GM12878 (cell line): Measurements from ENCODE around the gene CCDC159. TPM values are rescaled to one million over a fixed set of nuclear protein-coding genes. Genes with fewer than 3 reads are reported as not detected.

Experiments
- ATAC-seq: fragments of 200-7000 bp; cut with Tn5 transposase; 3 replicates; pipeline ENCODE4 v1.9.1; 2020; ENCODE audit warnings: mild to moderate bottlenecking, moderate library complexity
- BruUV-seq: library from RNA; stranded (reverse); fragments of 400-500 nt; replicated peaks from 2 replicates; lab custom pipeline; 2021; lab: Mats Ljungman, UMichigan
- CTCF ChIA-PET: fragments of 300-600 bp; sonication (Branson Sonifier 250); formaldehyde crosslinking; extraction: SDS; loops from one replicate; lab custom pipeline; 2021; ENCODE audit warnings: inconsistent platforms; lab: Yijun Ruan, JAX
- POLR2A ChIA-PET: fragments of 350-600 bp; formaldehyde crosslinking; extraction: SDS; loops from one replicate; lab custom pipeline; 2021; ENCODE audit warnings: inconsistent platforms; lab: Charles Lee
- RAD21 ChIA-PET: fragments of 300-600 bp; sonication (Branson Sonifier 250); formaldehyde crosslinking; loops from one replicate; lab custom pipeline; 2023; ENCODE audit warnings: antibody characterized with exemption; ENCODE audit not compliant: unreplicated experiment; lab: Charles Lee
- SMC1A ChIA-PET: fragments of 300-600 bp; sonication (Branson Sonifier 250); formaldehyde crosslinking; loops from one replicate; lab custom pipeline; 2023; ENCODE audit not compliant: unreplicated experiment, uncharacterized antibody; lab: Charles Lee
- DNase-seq: peaks from one replicate; pipeline ENCODE4 v3.0.0-alpha.2; 2011; ENCODE audit warnings: low read depth, low spot score
- FAIRE-seq: peaks from 3 replicates; lab custom pipeline; 2011; peaks lifted over from hg19 to GRCh38; lab: Jason Lieb, UNC
- H2AFZ ChIP-seq: 2 replicates; pipeline ENCODE4 v1.6.0; 2011; ENCODE audit warnings: low read depth, low read length, control low read depth; ENCODE audit not compliant: control insufficient read depth
- H3K27ac ChIP-seq: 2 replicates; pipeline ENCODE4 v1.5.1; 2011; ENCODE audit warnings: control low read depth; ENCODE audit not compliant: control insufficient read depth, insufficient read depth
- H3K27me3 ChIP-seq, 2 experiments: replicated peaks in 1 of 2; 2 replicates each; pipeline versions ENCODE4 v1.6.0 to v1.6.1; 2011; ENCODE audit warnings: low read length in 1 of 2; ENCODE audit not compliant: control insufficient read depth in 2 of 2, insufficient read depth in 2 of 2
- H3K36me3 ChIP-seq, 2 experiments: 2 replicates each; pipeline ENCODE4 v1.5.1; 2011; ENCODE audit warnings: low read length in 1 of 2; ENCODE audit not compliant: control insufficient read depth in 2 of 2, insufficient read depth in 2 of 2
- H3K4me1 ChIP-seq: 2 replicates; pipeline ENCODE4 v1.6.1; 2011; ENCODE audit warnings: mild to moderate bottlenecking, low read length, moderate library complexity, mixed read lengths; ENCODE audit not compliant: control insufficient read depth, insufficient read depth
- H3K4me2 ChIP-seq: 2 replicates; pipeline ENCODE4 v1.6.0; 2011; ENCODE audit warnings: control low read depth; ENCODE audit not compliant: control insufficient read depth, insufficient read depth
- H3K4me3 ChIP-seq: fragments of 200-600 bp; sonication (generic); 2 replicates; pipeline ENCODE4 v1.5.1; 2016
- H3K79me2 ChIP-seq: 2 replicates; pipeline ENCODE4 v1.6.0; 2011; ENCODE audit warnings: low read length; ENCODE audit not compliant: control insufficient read depth, insufficient read depth
- H3K9ac ChIP-seq: 2 replicates; pipeline ENCODE4 v1.8.0; 2011; ENCODE audit warnings: low read length, control low read depth, mixed read lengths; ENCODE audit not compliant: control insufficient read depth, insufficient read depth
- H3K9me3 ChIP-seq: replicated peaks from 3 replicates; pipeline ENCODE4 v1.5.1; 2011; ENCODE audit warnings: mild to moderate bottlenecking, low read length; ENCODE audit not compliant: control insufficient read depth, insufficient read depth
- H4K20me1 ChIP-seq: 2 replicates; pipeline ENCODE4 v1.6.0; 2011; ENCODE audit not compliant: control insufficient read depth, insufficient read depth
- BHLHE40 ChIP-seq, 2 experiments: fragments of 450-650 bp in 1 of 2; IDR thresholded peaks; 2 replicates each; pipeline ENCODE4 v1.6.1; 2011 to 2017; ENCODE audit warnings: low read depth in 2 of 2, borderline replicate concordance in 1 of 2, improper control_type of control experiment in 1 of 2, low read length in 1 of 2, mild to moderate bottlenecking in 1 of 2
- FOXK2 ChIP-seq: fragments of 450-650 bp; IDR thresholded peaks from 2 replicates; pipeline ENCODE4 v1.6.1; 2017; ENCODE audit warnings: mild to moderate bottlenecking, moderate library complexity
- GABPA ChIP-seq: IDR thresholded peaks from 2 replicates; pipeline ENCODE4 v1.6.1; 2014; ENCODE audit warnings: antibody characterized with exemption, low read depth, mild to moderate bottlenecking, inconsistent platforms
- IRF4 ChIP-seq: IDR thresholded peaks from 2 replicates; pipeline ENCODE4 v1.6.1; 2011; ENCODE audit warnings: low read depth, low read length
- MLLT1 ChIP-seq: fragments of 450-650 bp; IDR thresholded peaks from 2 replicates; pipeline ENCODE4 v1.6.1; 2016; ENCODE audit warnings: mild to moderate bottlenecking
- NKRF ChIP-seq: fragments of 450-650 bp; conservative IDR thresholded peaks from 2 replicates; pipeline ENCODE4 v1.6.1; 2017; ENCODE audit warnings: mild to moderate bottlenecking, moderate library complexity
- PBX3 ChIP-seq: IDR thresholded peaks from 2 replicates; pipeline ENCODE4 v1.6.1; 2011; ENCODE audit warnings: mild to moderate bottlenecking, low read depth, low read length, moderate library complexity; ENCODE audit not compliant: insufficient replicate concordance
- YY1 ChIP-seq: IDR thresholded peaks from 2 replicates; pipeline ENCODE4 v1.6.1; 2011; ENCODE audit warnings: low read depth, mild to moderate bottlenecking, low read length
- ZBED1 ChIP-seq: IDR thresholded peaks from 2 replicates; pipeline ENCODE4 v1.6.1; 2016; ENCODE audit warnings: borderline replicate concordance
- ZNF207 ChIP-seq: fragments of 450-650 bp; IDR thresholded peaks from 2 replicates; pipeline ENCODE4 v1.6.1; 2014; ENCODE audit warnings: antibody characterized with exemption, mild to moderate bottlenecking, borderline replicate concordance
- ZNF592 ChIP-seq: fragments of 450-650 bp; IDR thresholded peaks from 2 replicates; pipeline ENCODE4 v1.6.1; 2017; ENCODE audit warnings: mild to moderate bottlenecking, moderate library complexity
- WGBS: methylation state at CpG from one replicate; pipeline ENCODE4 v1.1.6; 2016; ENCODE audit warnings: low lambda C conversion rate; ENCODE audit not compliant: insufficient replicate concordance, insufficient coverage; ENCODE audit errors: missing lambda C conversion rate; 5-methylcytosine and 5-hydroxymethylcytosine counted together
- in situ Hi-C: fragments of 300-500 bp; cut with MboI; formaldehyde crosslinking; loops from 9 replicates; pipeline ENCODE4 v1.14.3; 2018; ENCODE audit warnings: mixed read lengths
- intact Hi-C: fragments of 100-400 bp; cut with micrococcal nuclease; formaldehyde crosslinking; loops from one replicate; pipeline ENCODE4 v1.14.2; 2022; ENCODE audit not compliant: unreplicated experiment
- polyA plus RNA-seq, 11 experiments: library from polyadenylated mRNA; depleted of rRNA in 4 of 11; unstranded in 6 of 11; stranded (reverse) in 5 of 11; fragments of >200 nt; fragmentation: Nextera tagmentation in 4 of 11; fragmentation: Illumina TruSeq in 1 of 11; extraction: Ambion mirVana in 4 of 11; extraction: Trizol in 1 of 11; gene quantifications; 1 replicate in 1 of 11; 2 replicates in 10 of 11; pipeline versions ENCODE4 v1.2.1 to v1.2.3, GENCODE V29; 2011 to 2016; ENCODE audit warnings: inconsistent platforms in 2 of 11, missing spikeins in 2 of 11, low read depth in 1 of 11
- total RNA-seq, 4 experiments: library from RNA; depleted of rRNA in 3 of 4; stranded (reverse); fragments of >200 nt in 3 of 4; fragmentation: Illumina TruSeq in 1 of 4; extraction: Trizol in 1 of 4; gene quantifications; 2 replicates each; pipeline versions ENCODE4 v1.2.1 to v1.2.3, GENCODE V29; 2013 to 2021

The CCDC159 gene
- total and polyA plus RNA-seq, 10 of the 15 experiments (the other 5 are each of a cell fraction or from before 2014, with no cell fraction given): 0.61 to 14.7 (median 10.1) TPM

GRCh38 chr19:11365557-11366117 is 19.3 kb downstream of the CCDC159 start:
- intact Hi-C loops: no loop called here
- Histone ChIP-seq H4K20me1 (no peaks in the 10 kb centered on the region), H3K4me2 (no peak overlapping the region), H3K79me2 (no peaks in the 10 kb centered on the region), H3K4me3 (no peak overlapping the region), H2AFZ (no peak overlapping the region), H3K9ac (no peak overlapping the region), H3K27me3 (no peaks in the 10 kb centered on the region), H3K36me3 (no peaks in the 10 kb centered on the region), H3K27ac (no peak overlapping the region), H3K4me1 (no peaks in the 10 kb centered on the region), H3K9me3 (no peaks in the 10 kb centered on the region)
- ChIA-PET CTCF (no interaction called here), SMC1A (no interaction called here), POLR2A (no interaction called here), RAD21 (no interaction called here)
- BruUV-seq: no TSS peak
- 80% methylated on average over 7 of the region's 7 CpGs for WGBS
- in situ Hi-C loops: no loop called here
- DNase-seq (no peak), ATAC-seq (no peak), FAIRE-seq (no peak)
- TF ChIP-seq FOXK2: no peak
- TF ChIP-seq GABPA: no peak
- TF ChIP-seq NKRF: no peak
- TF ChIP-seq ZNF207: no peak
- no peak for TF ChIP-seq BHLHE40 (IDR thresholded peaks at IDR 0.05; ENCODE audit: borderline replicate concordance in 1 of 2, low read depth in 2 of 2, low read length in 1 of 2)
- TF ChIP-seq YY1: no peak
- no peak for TF ChIP-seq IRF4
- no peak for TF ChIP-seq ZBED1
- TF ChIP-seq PBX3: no peak
- TF ChIP-seq MLLT1: no peak
- TF ChIP-seq ZNF592: no peak
